ENCODE results near the gene MFAP2.
A peak's percentile ranks its signal among the peaks of the same experiment; 100 is the strongest.
"Not testable (repeated sequence)": the region's sequence is repeated elsewhere in the genome, so short reads cannot be mapped to it uniquely, and the experiment has no call there.

MFAP2 gene

DNA sequence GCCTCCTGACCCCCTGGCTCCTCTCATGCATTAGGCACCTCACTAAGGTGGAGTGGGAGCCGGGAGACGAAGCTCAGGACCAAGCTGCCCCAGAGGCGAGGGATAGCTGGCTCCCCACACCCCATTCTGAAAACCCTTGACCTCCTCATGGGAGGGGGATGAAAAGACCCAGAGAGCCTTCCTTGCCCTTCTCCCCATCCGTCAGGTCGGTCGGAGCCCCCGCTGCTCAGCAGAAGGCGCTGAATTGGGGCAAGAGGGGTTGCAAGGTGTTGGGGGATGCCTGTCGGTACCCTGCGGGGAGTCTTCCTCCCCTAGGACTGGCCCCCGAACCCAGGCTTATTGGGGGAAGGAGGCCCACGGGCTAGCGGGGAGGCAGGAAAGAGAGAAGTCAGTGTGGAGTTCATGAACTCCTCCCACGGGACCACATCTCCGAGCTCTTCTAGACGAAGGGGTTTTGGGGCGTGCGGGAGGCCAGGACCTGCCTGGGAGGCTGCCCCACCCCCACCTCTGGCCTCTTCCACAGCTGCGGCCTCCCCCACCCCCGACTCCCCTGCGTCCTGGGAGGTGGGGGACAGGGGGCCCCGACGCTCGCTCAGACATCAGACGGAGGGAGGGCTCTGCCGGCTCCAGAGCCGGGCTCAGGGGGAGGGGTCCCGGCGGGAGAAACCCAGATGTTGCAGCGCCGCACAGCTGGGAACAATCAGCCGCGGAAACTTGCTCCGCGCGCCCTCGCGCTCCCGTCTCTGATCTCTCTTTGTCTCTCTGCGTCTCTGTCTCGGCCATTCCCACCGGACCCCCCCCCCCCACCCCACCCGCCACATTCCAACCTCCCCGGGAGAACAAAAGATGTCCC, 719 bp downstream of the MFAP2 start:
- no peak for DNase-seq (ENCODE audit: low read depth)

DNA sequence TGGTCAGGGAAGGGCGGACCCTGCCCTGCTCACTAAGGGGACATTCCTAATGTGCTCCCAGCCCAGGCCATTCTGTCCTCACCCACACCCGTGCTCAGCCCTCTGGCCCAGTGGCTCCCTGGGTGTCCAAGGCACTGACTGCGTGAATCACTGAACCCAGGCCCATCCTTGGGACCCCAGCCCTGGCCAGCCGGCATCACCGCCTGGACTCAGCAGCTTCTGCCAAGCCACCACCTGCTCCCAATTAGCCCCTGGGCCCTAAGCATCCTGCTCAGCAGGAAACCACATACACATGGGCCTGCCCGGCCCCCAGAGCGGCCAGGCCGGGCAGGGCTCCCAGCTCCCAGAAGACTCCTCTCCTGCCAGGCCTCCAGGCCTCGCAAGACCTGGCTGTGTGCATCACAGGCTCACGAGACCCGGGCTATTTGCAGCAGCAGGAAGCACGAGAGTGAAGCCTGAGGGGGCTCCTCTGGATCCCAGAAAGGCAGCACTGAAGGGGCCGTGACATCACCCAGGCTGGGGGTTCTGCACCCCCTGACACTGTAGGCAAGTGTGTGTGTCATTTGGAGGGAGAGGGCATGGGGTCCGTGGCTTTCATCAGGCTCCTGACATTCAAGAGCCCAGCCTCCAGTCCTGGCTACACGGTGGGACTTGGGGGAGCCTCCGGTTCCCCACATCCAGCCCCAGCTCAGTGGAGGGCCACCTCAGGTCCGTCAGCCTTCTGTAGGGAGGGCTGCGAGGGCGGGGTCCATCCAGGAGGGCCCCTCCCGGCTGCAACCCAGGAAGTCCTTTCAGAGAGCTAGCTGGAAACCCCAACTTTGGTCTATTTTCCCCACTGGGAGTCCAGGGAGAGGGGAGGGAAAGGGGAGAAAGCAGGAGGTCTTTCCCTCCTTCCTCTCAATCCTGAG, 1.6 kb downstream of the MFAP2 start:
- peak; percentile 48 for DNase-seq (ENCODE audit: low read depth)

DNA sequence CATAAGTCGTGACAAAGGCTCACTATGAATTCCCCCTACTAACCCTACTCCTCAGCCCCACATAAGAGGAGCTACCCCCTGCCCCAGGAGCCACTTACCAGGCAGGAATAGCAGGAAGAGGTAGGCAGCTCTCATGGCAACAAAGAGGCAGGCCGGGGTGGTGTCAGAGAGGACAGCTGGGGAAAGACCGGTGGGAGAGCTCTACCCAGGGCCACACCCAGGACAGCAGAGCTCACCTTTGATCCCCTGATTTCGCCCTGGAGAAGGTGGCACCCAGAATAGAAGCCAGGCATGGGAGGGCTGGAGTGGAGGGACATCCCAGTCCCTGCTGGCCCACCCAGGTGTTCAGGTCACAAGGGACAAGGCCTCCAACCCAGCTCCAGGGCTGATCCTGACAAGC, 2.3 kb downstream of the MFAP2 start:
- no peak for DNase-seq (ENCODE audit: low read depth)

DNA sequence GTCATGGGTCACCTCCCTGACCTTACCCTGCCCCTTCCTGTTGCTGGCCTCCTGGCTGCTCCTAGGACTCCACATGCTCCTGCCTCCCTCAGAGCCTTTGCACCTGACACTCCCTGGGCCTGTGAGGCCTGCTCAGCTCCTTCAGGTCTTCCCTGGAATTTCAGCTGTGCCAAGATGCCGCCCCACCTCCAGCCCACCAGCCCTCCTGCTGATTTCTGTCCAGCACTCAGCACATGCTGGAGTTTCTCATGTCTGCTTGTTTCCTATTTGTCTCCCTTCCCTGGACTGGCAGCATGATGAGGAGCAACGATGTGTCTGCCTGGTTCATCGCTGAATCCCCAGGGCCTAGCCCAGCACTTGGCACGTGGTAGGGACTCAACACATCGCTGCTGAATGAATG, 3.0 kb downstream of the MFAP2 start:
- DNase-seq (ENCODE audit: low read depth): no peak

DNA sequence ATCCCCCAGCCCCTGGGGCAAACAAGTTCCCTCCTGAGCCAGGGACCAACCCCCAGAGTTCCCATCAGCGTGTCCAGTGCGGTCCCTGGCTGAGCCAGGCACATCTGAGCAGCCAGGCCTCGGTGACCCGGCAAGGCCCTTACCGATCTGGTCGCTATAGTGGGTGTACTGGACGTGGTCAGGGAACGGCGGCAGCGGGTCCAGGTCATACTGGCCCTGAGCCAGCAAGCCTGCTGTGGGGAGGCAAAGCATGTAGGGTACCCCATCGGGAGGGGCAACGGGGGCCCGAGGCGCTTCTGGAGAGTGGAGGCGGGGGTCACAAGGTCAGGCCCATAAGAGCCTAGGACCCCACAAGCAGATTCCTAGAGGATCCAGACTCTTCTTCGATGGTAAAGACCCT, 3.5 kb downstream of the MFAP2 start:
- no peak for DNase-seq (ENCODE audit: low read depth)

DNA sequence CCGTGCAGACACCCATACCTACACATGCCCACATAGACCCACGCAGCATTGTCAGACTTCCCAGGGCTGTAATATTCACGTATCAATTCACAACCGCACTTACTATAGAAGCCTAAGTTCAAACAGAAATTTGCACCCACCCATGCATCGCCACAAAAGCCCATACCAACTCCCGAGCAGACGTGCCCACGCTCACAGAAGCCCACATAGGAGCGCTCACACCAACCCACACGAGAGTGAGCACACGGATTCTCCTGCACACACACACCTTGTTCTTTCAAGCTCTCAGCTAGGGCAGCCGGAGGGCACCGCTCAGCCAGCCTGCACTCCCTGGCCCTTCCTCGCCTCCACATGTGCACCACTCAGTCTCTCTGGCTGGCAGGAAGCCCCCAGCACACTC, 4.6 kb downstream of the MFAP2 start:
- DNase-seq (ENCODE audit: low read depth): no peak

DNA sequence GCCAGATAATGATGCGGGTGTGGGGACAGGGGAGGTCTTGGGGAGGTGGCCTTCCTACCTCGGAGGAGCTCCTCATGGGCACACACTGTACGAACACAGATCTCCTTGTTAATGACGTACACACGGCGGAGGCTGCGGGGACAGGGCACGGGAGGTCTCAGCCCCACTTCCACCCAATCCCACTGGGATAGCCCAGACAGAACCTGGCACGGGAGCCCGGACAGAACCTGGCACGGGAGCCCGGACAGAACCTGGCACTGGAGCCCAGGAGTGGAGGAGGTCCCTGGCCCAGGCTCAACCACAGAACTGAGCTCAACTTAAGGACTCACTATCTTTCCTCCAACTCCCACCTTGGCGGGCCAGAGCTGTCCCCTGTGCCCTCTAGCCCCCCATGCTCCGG, 5.2 kb downstream of the MFAP2 start:
- DNase-seq (ENCODE audit: low read depth): no peak

DNA sequence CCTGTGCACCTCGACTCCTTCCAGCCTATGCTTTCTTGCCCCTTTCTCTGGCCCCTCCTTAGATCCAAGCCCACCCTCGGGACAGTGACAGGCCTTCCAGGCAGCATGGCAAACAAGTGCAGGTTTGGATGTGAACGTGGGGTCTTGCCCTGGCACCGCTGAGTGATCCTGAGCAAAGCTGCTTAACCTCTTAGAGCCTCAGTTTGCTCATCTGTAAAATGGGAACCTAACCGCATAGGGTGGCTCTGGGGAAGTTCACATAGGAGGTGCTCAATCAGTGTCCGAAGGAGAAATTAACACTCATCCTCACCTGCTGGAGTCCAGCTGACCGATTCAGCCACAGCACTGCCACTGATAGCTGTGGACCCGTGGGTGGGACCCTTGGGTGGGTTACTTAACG, 7.2 kb downstream of the MFAP2 start:
- DNase-seq (ENCODE audit: low read depth): no peak

DNA sequence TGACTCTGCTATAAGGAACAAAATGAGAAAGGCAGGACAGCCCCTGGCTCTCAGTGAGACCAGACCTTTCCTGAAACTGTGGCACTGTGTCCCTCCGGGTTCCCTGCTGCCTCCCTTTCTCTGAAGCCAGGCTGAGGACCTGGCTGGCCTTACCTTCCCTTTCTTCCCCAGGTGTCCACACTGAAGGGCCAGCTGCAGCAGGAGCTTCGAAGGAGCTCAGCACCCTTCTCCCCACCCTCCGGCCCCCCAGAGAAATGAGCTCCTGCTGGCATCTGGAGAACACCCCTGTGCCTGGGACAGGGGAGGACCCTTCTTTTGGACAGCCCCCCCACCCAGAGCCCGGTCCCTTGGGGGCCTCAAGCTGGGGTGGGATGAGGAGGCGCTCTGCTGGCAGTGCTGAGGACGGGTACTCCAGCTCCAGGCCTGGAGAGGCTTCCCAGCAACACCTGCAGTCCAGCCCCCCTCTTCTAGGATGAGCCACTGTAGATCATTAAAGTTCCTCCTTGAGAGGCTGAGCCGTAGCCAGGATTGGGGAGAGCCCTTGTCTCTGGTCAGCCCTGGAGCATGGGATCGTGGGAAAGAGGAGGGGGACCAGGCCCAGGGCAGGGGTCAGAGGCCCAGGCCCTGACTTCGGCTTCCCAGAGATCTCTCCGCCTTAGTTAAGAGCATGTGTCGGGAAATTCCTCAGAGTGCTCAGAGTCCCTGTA, 8.1 kb downstream of the MFAP2 start:
- no peak for DNase-seq (ENCODE audit: low read depth)

DNA sequence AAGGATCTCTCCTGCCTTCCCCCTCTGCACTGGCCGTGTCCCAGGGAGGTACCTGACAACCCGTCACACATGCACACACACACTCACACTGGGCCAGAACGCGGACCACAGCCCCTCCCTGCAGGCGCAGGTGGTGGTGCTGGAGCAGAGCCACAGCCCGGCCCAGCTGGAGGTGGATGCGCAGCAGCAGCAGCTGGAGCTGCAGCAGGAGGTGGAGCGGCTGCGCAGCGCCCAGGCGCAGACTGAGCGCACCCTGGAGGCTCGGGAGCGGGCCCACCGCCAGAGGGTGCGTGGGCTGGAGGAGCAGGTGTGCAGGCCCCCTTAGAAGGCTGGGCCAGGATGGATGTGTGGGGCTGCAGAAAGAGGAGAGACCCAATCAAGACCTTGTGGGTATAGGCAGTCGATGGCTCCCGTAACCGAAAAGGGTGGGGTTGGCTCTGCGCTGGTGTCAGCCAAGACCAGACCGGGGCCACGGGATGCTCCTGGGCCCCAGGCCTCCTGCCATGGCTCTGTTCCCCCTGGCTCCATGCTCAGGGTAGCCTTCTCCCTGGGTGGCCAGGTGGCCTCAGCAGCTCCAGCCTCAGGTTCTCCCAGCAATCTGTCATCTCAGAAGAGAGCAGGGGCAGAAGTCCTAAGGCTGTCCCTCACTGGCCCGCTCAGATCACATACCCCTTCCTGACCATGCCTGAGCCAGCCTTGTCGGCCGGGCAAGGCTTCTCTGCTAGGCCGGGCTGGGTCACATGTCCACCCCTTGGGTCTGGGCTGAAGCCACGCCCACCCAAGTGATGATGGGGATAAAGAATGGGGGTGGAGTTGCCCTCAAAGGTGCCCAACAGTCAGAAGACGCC, 8.9 kb downstream of the MFAP2 start:
- DNase-seq (ENCODE audit: low read depth): no peak

DNA sequence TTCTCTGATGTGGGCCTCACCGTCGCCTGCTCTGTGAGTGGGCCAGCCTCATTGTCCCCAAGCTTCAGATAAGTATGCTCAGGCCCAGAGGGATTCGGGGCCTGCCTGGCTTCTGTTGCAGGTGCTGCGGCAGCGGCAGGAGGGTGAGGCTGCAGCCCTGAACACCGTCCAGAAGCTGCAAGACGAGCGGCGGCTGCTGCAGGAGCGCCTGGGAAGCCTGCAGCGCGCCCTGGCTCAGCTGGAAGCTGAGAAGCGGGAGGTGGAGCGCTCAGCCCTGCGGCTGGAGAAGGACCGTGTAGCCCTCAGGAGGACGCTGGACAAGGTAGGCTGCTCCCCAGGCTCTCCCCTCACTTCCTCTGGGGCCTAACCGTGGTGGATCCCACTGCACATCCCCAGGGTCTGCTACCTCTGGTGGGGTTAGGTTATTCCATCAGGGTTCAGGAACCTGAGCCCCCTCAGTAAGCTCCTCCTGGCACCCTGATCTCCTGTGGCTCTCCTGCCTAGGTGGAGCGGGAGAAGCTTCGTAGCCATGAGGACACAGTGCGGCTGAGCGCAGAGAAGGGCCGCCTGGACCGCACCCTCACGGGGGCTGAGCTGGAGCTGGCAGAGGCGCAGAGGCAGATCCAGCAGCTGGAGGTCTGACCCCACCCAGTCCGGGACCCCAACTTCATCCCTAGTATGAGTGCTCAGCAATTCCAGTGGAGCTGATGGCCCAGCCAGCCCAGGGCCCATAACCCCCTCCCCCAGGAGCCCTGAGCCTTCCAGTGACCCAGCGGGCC, 10.1 kb downstream of the MFAP2 start:
- no peak for DNase-seq (ENCODE audit: low read depth)

DNA sequence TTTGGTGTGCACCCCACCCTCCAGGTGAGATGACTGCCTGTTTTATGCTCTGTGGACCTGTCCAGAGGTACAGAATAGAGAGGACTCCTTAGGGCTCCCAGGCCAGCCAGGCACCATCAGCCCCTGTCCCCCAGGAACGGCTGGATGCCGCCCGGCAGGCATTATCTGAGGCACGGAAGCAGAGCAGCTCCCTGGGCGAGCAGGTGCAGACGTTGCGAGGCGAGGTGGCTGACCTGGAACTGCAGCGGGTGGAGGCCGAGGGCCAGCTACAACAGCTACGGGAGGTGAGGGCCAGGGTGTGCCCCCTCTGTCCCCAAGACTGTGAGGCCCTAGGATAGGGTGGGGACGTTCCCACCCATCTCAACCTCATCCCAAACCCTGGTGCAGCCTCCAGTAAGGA, 10.8 kb downstream of the MFAP2 start:
- DNase-seq (ENCODE audit: low read depth): no peak

DNA sequence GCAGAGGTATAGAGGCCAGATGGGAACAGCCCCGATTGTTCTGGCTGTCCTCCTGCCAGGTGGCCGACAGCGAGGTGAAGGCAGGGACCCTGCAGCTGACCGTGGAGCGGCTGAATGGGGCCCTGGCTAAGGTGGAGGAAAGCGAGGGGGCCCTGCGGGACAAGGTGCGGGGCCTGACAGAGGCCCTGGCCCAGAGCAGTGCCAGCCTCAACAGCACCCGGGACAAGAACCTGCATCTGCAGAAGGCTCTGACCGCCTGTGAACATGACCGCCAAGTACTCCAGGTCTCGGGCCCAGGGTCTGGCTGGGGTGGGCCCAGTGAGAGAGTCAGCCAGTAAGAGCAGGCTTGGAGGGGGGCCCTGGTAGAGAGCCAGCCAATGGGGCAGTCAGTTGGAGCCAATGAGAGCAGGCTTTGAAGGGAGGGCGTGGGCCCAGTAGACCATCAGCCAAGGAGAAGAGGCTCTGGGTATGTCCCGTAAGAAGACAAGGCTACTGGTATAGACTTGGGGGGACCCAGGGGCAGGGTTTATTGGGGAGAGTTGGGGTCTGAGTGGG, 11.3 kb downstream of the MFAP2 start:
- DNase-seq (ENCODE audit: low read depth): no peak

DNA sequence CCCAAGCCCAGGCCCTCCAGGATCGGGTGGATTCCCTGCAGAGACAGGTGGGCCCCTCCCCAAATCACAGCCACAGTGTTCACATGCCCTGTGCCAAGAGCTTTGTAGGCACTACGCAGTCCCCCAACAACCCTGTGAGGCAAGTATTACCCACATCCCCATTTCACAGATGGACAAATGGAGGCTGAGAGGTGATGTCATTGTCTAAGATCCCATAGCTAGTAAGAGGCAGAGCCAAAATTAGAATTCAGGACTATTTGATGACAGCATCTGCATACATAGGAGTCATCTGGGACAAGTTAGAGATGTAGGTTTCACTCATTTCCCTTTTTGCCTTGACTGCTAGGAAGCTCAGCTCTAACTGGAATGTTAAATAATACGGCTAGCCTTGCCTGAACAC, 12.0 kb downstream of the MFAP2 start:
- no peak for DNase-seq (ENCODE audit: low read depth)

DNA sequence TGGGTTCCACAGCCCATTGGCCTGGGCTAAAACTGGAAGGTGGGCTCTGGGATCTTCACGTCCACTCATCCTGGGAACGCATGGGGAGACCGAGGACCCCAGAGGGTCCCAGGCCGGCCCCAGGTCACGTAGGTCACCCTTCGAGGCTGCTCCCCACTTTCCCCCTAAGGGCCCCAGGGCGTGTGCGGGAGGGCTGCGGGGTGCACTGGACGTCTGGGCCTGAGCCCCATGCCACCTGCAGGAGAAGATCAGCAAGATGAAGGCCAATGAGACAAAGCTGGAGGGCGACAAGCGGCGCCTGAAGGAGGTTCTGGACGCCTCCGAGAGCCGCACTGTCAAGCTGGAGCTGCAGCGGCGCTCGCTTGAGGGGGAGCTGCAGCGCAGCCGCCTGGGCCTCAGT, 12.5 kb downstream of the MFAP2 start:
- no peak for DNase-seq (ENCODE audit: low read depth)

DNA sequence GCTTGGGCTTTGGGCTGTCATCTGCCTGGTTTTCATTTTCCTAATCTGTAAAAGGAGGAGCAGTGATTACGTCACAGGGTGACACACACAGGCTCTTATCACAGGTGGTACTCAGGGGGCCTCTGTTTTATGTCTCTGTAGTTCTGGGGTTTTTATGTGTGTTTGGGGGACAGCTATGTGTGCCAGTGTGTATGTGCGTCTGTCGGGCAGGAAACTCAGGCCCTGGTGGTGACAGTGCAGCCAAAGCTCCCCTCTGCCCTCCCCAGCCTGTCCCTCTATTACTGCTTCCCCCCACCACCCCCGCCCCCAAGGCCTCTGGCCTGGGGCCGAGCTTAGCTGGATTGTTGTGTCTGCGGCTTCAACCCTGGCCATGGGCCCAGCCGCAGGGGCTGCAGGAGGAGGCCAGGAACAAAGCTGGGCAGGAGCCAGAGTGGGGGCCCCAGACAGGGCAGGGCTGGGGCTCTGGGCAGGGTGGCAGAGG, 13.3 kb downstream of the MFAP2 start:
- no peak for DNase-seq (ENCODE audit: low read depth)

DNA sequence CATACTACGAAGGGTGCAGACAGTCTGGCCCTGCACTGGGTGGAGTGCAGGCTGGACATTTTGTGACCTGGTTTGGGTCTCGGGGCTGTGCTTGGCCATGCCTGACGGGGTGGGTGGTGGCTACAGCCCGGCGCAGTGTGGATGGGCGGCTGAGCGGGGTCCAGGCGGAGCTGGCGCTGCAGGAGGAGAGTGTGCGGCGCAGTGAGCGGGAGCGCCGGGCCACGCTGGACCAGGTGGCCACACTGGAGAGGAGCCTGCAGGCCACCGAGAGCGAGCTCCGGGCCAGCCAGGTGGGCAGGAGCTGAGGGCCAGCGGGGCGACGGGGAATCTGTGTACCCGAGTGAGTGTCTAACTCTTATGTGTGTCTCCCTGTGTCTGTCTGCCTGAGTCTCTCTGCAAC, 14.1 kb downstream of the MFAP2 start:
- no peak for DNase-seq (ENCODE audit: low read depth)

DNA sequence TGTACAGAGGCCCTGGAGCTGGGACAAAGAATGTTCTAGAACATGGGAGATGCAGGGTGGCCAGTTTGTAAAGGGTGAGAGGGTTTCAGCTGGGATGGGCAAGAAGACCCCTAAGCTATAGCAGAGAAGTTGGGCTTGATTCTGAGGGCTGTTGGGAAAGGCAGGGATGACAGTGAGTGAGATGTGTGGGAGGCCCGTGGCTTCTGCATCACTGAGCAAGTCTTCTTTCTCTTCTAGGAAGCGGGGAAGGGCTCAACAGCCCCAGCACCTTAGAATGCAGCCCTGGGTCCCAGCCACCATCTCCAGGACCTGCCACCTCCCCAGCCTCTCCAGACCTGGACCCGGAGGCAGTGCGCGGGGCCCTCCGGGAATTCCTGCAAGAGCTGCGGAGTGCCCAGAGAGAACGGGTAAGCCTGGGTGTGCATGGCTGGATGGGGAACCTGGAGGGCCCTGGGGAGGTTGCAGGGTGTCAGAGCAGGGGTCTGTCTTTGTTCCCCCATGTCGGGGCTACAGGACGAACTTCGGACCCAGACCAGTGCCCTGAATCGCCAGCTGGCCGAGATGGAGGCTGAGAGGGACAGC, 14.8 kb downstream of the MFAP2 start:
- DNase-seq (ENCODE audit: low read depth): no peak

DNA sequence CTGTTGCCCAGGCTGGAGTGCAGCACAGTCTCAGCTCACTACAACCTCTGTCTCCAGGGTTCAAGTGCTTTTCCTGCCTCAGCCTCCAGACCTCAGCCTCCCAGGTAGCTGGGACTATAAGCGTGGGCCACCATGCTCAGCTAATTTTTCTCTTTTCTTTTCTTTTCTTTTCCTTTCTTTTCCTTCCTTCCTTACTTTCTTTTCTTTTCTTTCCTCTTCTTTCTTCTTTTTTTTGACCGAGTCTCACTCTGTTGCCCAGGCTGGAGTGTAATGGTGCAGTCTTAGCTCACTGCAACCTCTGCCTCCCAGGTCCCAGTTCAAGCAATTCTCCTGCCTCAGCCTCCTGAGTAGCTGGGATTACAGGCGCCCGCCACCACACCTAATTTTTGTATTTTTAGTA, 16.3 kb downstream of the MFAP2 start:
- not testable (repeated sequence) for DNase-seq (ENCODE audit: low read depth)

Data from non-pigmented ciliary epithelial cell (primary cell).